Mesendoderm (in vitro differentiated cells): ENCODE results near the gene OLFML2A.

Experiments used
- DNase-seq: peaks from one replicate; pipeline ENCODE4 v3.0.0; 2013
- H2AK5ac ChIP-seq: 2 replicates; pipeline ENCODE4 v1.6.1; 2013; ENCODE audit warnings: low read length, inconsistent platforms
- H2BK120ac ChIP-seq: 2 replicates; pipeline ENCODE4 v1.6.1; 2013; ENCODE audit warnings: low read depth, mild to moderate bottlenecking, low read length, moderate library complexity, mixed read lengths
- H2BK15ac ChIP-seq: replicated peaks from 2 replicates; pipeline ENCODE4 v1.6.1; 2013; ENCODE audit warnings: low read depth, mild to moderate bottlenecking, moderate library complexity
- H2BK5ac ChIP-seq: 2 replicates; pipeline ENCODE4 v1.6.1; 2013; ENCODE audit warnings: low read length, inconsistent platforms
- H3K18ac ChIP-seq: 2 replicates; pipeline ENCODE4 v1.6.1; 2013; ENCODE audit warnings: mild to moderate bottlenecking, low read length, mixed read lengths
- H3K23ac ChIP-seq: one replicate; pipeline ENCODE4 v1.6.1; 2013; ENCODE audit warnings: low read length
- H3K27ac ChIP-seq: 2 replicates; pipeline ENCODE4 v1.5.1; 2013; ENCODE audit warnings: low read depth, mild to moderate bottlenecking, inconsistent platforms, low read length, moderate library complexity
- H3K27me3 ChIP-seq: 2 replicates; pipeline ENCODE4 v1.6.1; 2013; ENCODE audit warnings: low read length, control low read depth, mild to moderate bottlenecking, inconsistent platforms; ENCODE audit not compliant: insufficient read depth, poor library complexity
- H3K36me3 ChIP-seq: 2 replicates; pipeline ENCODE4 v1.6.1; 2013; ENCODE audit warnings: low read length, inconsistent platforms; ENCODE audit not compliant: control insufficient read depth, insufficient read depth
- H3K4ac ChIP-seq: one replicate; pipeline ENCODE4 v1.6.1; 2013; ENCODE audit warnings: low read depth, mild to moderate bottlenecking, low read length, moderate library complexity
- H3K4me1 ChIP-seq: 2 replicates; pipeline ENCODE4 v1.6.1; 2013; ENCODE audit warnings: low read depth, low read length, inconsistent platforms; ENCODE audit not compliant: control insufficient read depth
- H3K4me2 ChIP-seq: 2 replicates; pipeline ENCODE4 v1.6.1; 2013; ENCODE audit warnings: low read length
- H3K4me3 ChIP-seq: 2 replicates; pipeline ENCODE4 v1.5.1; 2013; ENCODE audit warnings: mild to moderate bottlenecking, low read length
- H3K56ac ChIP-seq: one replicate; pipeline ENCODE4 v1.6.1; 2013; ENCODE audit warnings: low read length
- H3K79me1 ChIP-seq: 2 replicates; pipeline ENCODE4 v1.6.1; 2013; ENCODE audit warnings: low read length, inconsistent platforms
- H3K79me2 ChIP-seq: 2 replicates; pipeline ENCODE4 v1.6.1; 2013; ENCODE audit warnings: mild to moderate bottlenecking, low read length; ENCODE audit not compliant: control insufficient read depth, insufficient read depth
- H3K9ac ChIP-seq: 2 replicates; pipeline ENCODE4 v1.6.1; 2013; ENCODE audit warnings: low read length, inconsistent platforms
- H4K5ac ChIP-seq: one replicate; pipeline ENCODE4 v1.6.1; 2013; ENCODE audit warnings: low read length
- H4K8ac ChIP-seq: one replicate; pipeline ENCODE4 v1.6.1; 2013; ENCODE audit warnings: low read depth, mild to moderate bottlenecking, control low read depth, low read length, moderate library complexity
- WGBS: extraction: QIAGEN DNeasy Blood & Tissue Kit; methylation state at CpG from one replicate; pipeline ENCODE4 v1.1.7; 2013; ENCODE audit warnings: low lambda C conversion rate, missing lambda C conversion rate; ENCODE audit not compliant: insufficient coverage; ENCODE audit errors: extremely low coverage; 5-methylcytosine and 5-hydroxymethylcytosine counted together

Gene OLFML2A

DNA sequence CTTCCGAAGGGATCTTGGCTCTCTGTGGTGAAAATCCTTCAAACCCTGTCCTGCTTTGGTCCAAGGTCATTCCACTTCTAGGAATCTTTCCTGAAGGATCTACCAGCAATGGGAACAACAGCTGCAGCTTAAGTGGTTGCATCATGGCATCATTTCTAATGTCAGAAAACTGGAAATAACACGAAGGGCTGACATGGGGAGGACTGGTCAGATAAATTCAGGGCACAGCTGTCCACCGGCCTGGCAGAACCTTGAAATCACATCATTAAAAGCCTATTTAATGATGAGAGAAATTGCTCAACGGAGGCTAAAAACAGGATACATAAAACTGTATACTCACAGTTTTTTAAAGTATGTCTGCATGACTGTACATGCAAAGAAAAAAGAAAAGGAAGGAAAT is 28.3 kb downstream of the OLFML2A start:
- H3K27ac ChIP-seq, result no peak overlapping the region
- no peaks in the 10 kb centered on the region for H3K79me1 ChIP-seq
- H3K23ac ChIP-seq, result no peak overlapping the region
- WGBS, result no CpG with 5 or more reads among the region's 4 CpGs
- H2AK5ac ChIP-seq, result no peak overlapping the region
- no peak overlapping the region for H3K4ac ChIP-seq
- H3K18ac ChIP-seq, result no peak overlapping the region
- H3K4me1 ChIP-seq, result no peaks in the 10 kb centered on the region
- no peak overlapping the region for H2BK15ac ChIP-seq
- no peak overlapping the region for H3K4me2 ChIP-seq
- no peaks in the 10 kb centered on the region for H3K79me2 ChIP-seq
- no peaks in the 10 kb centered on the region for H3K36me3 ChIP-seq
- H3K56ac ChIP-seq, result no peak overlapping the region
- DNase-seq, result no peak
- H2BK120ac ChIP-seq, result no peak overlapping the region
- no peak overlapping the region for H3K4me3 ChIP-seq
- H2BK5ac ChIP-seq, result no peak overlapping the region
- H3K9ac ChIP-seq, result no peak overlapping the region
- H4K5ac ChIP-seq, result no peak overlapping the region
- H3K27me3 ChIP-seq, result no peaks in the 10 kb centered on the region
- no peak overlapping the region for H4K8ac ChIP-seq

DNA sequence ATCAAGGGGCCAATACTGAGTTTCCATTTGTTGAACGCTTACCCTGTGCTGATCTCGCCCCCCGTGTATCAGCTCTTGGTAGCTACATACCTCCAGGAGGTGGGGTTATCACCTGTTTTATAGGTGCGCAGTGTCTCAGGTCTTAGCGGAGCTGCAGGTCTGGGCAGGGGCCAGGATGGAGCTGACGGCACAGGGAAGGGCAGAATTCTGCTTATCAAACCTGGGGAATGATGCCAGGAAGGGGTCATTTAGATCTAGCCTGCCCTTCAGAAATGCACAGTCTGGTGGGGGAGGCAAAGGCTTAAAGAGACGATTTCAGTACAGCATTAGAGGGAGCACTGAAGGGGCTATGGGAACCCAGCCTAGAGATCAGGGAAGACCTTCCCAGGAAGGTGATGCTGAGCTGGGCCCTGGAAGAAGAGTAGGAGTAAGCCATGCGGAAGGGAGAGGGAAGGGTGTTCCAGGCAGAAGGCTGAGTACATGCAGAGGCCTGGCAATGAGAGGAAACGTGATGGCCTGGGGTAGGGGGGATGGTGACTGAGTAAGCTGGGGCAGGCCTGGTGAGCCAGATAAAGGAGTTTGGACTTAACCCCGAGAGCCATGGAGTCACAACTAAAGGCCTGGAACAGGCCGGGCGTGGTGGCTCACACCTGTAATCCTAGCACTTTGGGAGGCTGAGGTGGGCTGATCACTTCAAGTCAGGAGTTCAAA is 31.5 kb downstream of the OLFML2A start:
- no peak overlapping the region for H2BK120ac ChIP-seq
- WGBS, result no CpG with 5 or more reads among the region's 12 CpGs
- H3K9ac ChIP-seq, result no peak overlapping the region
- H4K5ac ChIP-seq, result no peak overlapping the region
- H3K4ac ChIP-seq, result no peak overlapping the region
- no peak overlapping the region for H3K18ac ChIP-seq
- no peak overlapping the region for H3K56ac ChIP-seq
- H3K27me3 ChIP-seq, result no peaks in the 10 kb centered on the region
- no peak overlapping the region for H3K27ac ChIP-seq
- H2BK15ac ChIP-seq, result no peak overlapping the region
- no peak overlapping the region for H3K23ac ChIP-seq
- H3K4me2 ChIP-seq, result no peak overlapping the region
- H2AK5ac ChIP-seq, result no peak overlapping the region
- no peak overlapping the region for H3K4me3 ChIP-seq
- H3K36me3 ChIP-seq, result no peaks in the 10 kb centered on the region
- H3K79me2 ChIP-seq, result no peaks in the 10 kb centered on the region
- DNase-seq, result no peak
- peaks cover 7% of the 10 kb centered on the region for H3K4me1 ChIP-seq
- H2BK5ac ChIP-seq, result no peak overlapping the region
- H4K8ac ChIP-seq, result no peak overlapping the region
- no peaks in the 10 kb centered on the region for H3K79me1 ChIP-seq

GRCh38 chr9:124809211-124809610 is 32.3 kb downstream of the OLFML2A start:
- DNase-seq, result peak; percentile 67
- no peak overlapping the region for H3K4ac ChIP-seq
- no peak overlapping the region for H3K4me3 ChIP-seq
- no peak overlapping the region for H2BK15ac ChIP-seq
- H2BK5ac ChIP-seq, result no peak overlapping the region
- H3K27ac ChIP-seq, result no peak overlapping the region
- H3K36me3 ChIP-seq, result no peaks in the 10 kb centered on the region
- H3K23ac ChIP-seq, result no peak overlapping the region
- no peak overlapping the region for H4K5ac ChIP-seq
- no peaks in the 10 kb centered on the region for H3K79me2 ChIP-seq
- no peaks in the 10 kb centered on the region for H3K27me3 ChIP-seq
- peaks cover 7% of the 10 kb centered on the region for H3K4me1 ChIP-seq
- WGBS, result no CpG with 5 or more reads among the region's 6 CpGs
- no peak overlapping the region for H3K56ac ChIP-seq
- no peaks in the 10 kb centered on the region for H3K79me1 ChIP-seq
- no peak overlapping the region for H3K18ac ChIP-seq
- no peak overlapping the region for H2AK5ac ChIP-seq
- no peak overlapping the region for H3K4me2 ChIP-seq
- no peak overlapping the region for H3K9ac ChIP-seq
- H4K8ac ChIP-seq, result no peak overlapping the region
- H2BK120ac ChIP-seq, result no peak overlapping the region

DNA sequence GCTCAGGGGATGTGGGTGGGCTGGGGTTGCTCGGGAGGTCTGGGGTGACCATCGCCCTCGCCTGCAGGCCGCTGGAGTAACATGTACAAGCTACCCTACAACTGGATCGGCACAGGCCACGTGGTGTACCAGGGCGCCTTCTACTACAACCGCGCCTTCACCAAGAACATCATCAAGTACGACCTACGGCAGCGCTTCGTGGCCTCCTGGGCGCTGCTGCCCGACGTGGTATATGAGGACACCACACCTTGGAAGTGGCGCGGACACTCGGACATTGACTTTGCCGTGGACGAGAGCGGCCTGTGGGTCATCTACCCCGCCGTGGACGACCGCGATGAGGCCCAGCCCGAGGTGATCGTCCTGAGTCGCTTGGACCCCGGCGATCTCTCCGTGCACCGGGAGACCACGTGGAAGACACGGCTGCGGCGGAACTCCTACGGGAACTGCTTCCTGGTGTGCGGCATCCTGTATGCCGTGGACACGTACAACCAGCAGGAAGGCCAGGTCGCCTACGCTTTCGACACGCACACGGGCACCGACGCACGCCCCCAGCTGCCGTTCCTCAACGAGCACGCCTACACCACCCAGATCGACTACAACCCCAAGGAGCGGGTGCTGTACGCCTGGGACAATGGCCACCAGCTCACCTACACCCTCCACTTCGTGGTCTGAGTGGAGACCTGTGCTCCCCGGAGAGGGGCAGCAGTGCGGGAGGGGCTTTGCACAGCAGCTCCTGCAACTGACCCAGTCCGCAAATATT is 33.0 kb downstream of the OLFML2A start:
- peak overlapping the region; percentile 71 for H3K56ac ChIP-seq
- no peak overlapping the region for H2BK120ac ChIP-seq
- no peaks in the 10 kb centered on the region for H3K36me3 ChIP-seq
- no CpG with 5 or more reads among the region's 60 CpGs for WGBS
- DNase-seq, result no peak
- peak overlapping the region; percentile 8 for H3K4ac ChIP-seq
- H3K79me1 ChIP-seq, result no peaks in the 10 kb centered on the region
- H2AK5ac ChIP-seq, result peak overlapping the region; percentile 83
- no peaks in the 10 kb centered on the region for H3K79me2 ChIP-seq
- H3K23ac ChIP-seq, result no peak overlapping the region
- no peaks in the 10 kb centered on the region for H3K27me3 ChIP-seq
- H2BK5ac ChIP-seq, result peak overlapping the region; percentile 69
- no peak overlapping the region for H3K18ac ChIP-seq
- H2BK15ac ChIP-seq, result no peak overlapping the region
- H3K4me3 ChIP-seq, result no peak overlapping the region
- peaks cover 7% of the 10 kb centered on the region for H3K4me1 ChIP-seq
- no peak overlapping the region for H3K27ac ChIP-seq
- H3K9ac ChIP-seq, result no peak overlapping the region
- no peak overlapping the region for H4K5ac ChIP-seq
- H3K4me2 ChIP-seq, result no peak overlapping the region
- no peak overlapping the region for H4K8ac ChIP-seq

GRCh38 chr9:124810663-124811355 is 33.9 kb downstream of the OLFML2A start:
- Histone ChIP-seq H3K27me3 (no peaks in the 10 kb centered on the region), H2BK5ac (peak overlapping the region; percentile 82), H3K36me3 (no peaks in the 10 kb centered on the region), H3K23ac (no peak overlapping the region), H3K18ac (peak overlapping the region; percentile 72), H2BK15ac (no peak overlapping the region), H3K56ac (peak overlapping the region; percentile 88), H2BK120ac (no peak overlapping the region), H3K4ac (peak overlapping the region; percentile 74), H3K79me1 (no peaks in the 10 kb centered on the region), H3K79me2 (no peaks in the 10 kb centered on the region), H2AK5ac (peak overlapping the region; percentile 72), H4K5ac (peak overlapping the region; percentile 33), H3K9ac (peak overlapping the region; percentile 68), H3K27ac (peak overlapping the region; percentile 80), H4K8ac (no peak overlapping the region), H3K4me2 (no peak overlapping the region), H3K4me1 (peaks cover 7% of the 10 kb centered on the region), H3K4me3 (no peak overlapping the region)
- no CpG with 5 or more reads among the region's 12 CpGs for WGBS
- peak; percentile 97 for DNase-seq
